ENCODE data around the gene EEF2K.

Gene EEF2K

GRCh38 chr16:22255335-22255734, 49.3 kb downstream of the EEF2K start:
- DNase-seq, result no peak

DNA sequence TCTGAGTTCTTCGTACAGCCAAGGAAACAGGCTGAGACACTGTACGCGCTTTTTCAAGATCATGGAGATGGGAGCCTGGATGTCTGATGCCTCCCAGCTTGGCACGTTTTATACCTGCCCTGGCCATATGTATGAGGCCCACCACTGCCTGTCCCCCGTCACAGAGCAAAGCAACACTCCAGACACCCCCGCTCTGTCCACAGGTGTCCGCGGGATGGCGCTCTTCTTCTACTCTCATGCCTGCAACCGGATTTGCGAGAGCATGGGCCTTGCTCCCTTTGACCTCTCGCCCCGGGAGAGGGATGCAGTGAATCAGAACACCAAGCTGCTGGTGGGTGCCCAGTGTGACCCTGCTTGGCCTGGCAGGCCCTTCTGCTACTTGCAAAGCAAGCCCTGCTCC, 51.4 kb downstream of the EEF2K start:
- DNase-seq, result no peak

- DNase-seq, result no peak
Observed at GRCh38 chr16:22260490-22260889, 54.4 kb downstream of the EEF2K start.

DNA sequence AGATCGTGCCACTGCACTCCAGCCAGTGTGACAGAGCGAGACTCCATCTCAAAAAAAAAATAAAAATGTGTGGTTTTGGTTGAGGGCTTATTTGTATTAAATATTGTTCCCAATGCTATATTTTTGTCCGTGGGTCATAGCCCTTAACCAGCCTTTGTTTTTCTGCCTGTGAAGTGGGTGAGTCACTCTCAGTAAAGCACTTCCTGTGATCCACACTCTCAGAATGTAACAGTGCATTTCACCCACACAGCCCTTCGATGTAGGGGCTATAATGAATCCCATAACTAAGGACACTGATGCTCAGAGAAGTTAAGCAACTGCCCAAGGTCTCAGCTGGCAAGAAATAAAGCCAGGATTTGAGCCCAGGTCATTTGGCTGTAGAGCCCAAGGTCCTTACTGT, 56.4 kb downstream of the EEF2K start:
- no peak for DNase-seq

DNA sequence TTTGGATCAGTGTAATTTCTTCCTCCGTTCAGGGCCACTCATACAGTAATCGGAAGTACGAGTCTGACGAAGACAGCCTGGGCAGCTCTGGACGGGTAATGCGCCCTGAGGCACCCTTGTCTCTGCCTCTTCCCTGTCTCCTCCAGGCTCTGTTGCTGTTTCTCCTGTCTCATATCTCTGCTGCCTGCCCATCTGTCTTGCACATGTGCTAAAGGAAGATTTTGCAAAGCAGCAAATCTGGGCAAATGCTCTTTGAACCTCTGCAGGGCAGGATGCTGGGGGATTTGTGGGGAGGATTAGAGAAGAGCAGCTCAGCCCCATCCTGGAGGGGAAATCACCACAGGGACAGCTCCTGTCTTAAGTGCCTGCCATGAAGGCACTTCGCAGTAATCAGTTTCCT, 58.7 kb downstream of the EEF2K start:
- no peak for DNase-seq

- no peak for DNase-seq
Observed at GRCh38 chr16:22265351-22265750, 59.3 kb downstream of the EEF2K start.

GRCh38 chr16:22266546-22266945, 60.5 kb downstream of the EEF2K start:
- DNase-seq, result no peak

- peak; percentile 18 for DNase-seq
Observed at GRCh38 chr16:22267764-22268163, 61.7 kb downstream of the EEF2K start.

DNA sequence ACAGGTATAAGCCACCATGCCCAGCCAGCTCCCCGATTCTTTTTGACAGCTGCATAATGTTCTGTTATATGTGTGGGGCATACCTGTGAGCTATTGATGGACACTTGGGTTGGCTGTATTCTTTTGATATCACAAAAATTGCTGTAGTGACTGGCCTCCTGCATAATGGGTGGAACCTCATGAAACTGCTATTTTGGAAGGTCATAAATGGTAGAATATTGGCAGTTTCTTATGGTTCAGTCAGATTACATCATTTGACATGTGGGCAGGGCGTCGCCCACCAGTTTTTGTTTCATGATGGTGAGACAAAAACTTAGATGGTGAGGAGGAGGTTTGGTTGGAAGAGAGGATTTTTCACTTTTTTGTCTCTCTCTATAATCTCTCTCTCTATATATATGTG, 64.4 kb downstream of the EEF2K start:
- DNase-seq, result no peak

GRCh38 chr16:22272870-22273650, 67.0 kb downstream of the EEF2K start:
- no peak for DNase-seq

GRCh38 chr16:22274916-22275315, 68.8 kb downstream of the EEF2K start:
- DNase-seq, result no peak

- DNase-seq, result peak; percentile 91
Observed at GRCh38 chr16:22278441-22279230, 72.6 kb downstream of the EEF2K start.

DNA sequence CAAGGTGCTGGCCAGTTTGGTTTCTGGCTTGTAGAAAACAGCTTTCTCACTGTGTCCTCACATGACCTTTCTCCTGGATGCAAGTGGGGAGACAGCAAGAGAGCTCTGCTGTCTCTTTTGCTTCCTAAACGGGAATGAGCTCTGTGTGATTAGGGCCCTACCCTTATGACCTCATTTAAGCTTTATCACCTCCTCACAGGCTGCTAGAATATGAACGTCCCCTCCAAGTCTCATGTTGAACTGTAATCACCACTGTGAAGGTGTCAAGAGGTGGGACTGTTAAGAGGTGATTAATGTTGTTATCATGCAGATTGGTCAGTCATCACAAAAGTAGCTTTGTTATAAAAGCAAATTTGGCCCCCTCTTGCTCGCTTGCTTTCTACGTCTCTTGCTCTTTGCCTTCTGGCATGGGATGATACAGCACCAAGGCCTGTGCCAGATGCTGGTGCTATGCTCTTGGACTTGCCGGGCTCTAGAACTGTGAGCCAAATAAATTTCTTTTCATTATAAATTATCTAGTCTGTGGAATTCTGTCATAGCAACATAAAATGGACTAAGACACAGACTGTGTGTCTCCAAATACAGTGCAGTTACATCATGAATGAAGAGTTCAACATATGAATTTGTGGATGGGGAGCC, 76.3 kb downstream of the EEF2K start:
- DNase-seq, result no peak

- DNase-seq, result no peak
Observed at GRCh38 chr16:22284637-22285036, 78.6 kb downstream of the EEF2K start.

- DNase-seq, result no peak
Observed at GRCh38 chr16:22285080-22285479, 79.0 kb downstream of the EEF2K start.

DNA sequence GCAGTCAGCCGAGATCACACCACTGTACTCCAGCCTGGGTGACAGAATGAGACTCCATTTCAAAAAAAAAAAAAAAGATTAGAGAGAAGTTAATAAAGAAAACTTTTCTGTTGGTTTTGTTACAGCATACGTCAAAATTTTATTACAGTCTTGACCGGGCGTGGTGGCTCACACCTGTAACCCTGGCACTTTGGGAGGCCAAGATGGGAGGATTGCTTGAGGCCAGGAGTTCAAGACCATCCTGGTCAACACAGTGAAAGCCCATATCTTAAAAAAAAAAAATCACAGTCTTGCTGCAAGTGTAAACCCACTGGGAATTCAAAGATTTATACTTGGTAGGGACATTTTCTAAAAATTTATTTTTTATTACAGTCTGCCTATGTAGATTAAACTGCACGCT, 84.9 kb downstream of the EEF2K start:
- DNase-seq, result no peak

DNA sequence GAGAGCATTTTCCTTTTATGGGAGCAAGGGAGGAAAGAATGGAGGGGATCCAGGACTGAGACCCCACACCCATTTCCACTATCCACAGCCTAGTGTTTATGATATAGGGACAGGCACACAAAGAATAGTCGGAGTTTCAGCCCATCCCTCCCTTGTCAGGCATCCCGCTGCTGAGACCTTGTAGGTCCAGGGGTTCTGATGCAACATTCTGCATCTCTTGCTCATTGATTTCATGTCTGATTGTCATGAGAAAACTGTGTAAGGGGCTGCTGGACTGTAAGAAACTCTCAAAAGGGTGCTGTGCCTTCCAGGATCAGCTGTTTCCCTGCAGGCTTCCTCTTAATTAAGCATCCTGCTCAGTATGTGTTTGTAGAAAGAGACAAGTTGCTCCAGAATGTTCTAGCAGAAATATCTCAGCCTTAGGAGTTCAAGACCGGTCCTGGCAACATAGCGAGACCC, 85.8 kb downstream of the EEF2K start:
- no peak for DNase-seq

DNA sequence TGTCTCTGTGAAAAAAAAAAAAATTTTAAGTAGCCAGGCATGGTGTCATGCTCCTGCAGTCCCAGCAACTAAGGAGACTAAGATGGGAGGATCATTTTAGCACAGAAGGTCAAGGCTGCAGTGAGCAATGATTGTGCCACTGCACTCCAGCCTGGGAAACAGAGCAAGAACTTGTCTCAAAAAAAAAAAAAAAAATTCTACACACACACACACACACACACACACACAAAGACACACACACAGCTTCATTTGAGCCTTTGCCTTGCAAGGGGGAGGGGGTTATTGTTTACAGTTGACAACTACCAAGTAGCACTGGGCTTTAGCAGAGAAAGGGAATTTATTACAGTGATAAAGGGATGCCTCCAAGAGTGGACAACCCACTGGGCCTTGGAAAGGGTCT, 86.2 kb downstream of the EEF2K start:
- no peak for DNase-seq

- no peak for DNase-seq
Observed at GRCh38 chr16:22293137-22294106, 87.3 kb downstream of the EEF2K start.

DNA sequence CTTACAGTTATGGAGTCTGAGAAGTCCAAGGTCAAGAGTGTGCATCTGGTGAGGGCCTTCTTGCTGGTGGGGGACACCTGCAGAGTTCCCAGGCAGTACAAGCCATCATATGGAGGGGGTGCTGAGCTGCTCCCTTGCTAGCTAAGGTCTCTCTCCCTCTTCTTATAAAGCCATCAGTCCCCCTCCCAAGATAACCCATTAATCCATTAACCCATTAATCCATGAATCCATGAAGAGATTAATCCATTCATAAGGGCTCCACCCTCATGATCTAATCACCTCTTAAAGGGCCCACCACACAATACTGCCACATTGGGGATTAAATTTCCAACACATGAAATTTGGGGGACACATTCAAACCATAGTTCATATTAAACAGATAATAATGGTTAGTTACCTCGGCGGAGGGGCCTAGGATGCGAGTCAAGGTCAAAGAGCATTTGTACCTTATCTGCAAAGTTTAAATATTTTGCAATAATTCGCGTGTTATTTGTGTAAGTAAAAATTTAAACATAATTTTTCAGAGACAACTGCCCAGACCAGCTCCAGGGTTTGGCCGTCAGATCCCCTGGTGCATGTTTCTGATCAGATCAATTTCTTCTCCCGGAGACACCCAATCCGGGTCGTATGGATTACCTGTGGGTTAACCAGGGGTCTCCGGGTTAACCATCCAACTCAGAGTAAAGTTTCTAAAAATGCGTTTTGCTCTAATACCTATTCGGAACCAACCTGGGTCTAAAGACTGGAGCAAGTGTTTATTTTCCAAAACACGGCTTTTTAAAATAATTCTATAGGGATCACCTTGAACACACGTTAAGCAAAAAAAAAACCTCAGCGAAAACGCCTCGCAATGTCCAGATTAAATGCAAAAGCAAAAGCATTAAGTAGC, 90.4 kb downstream of the EEF2K start:
- no peak for DNase-seq

DNA sequence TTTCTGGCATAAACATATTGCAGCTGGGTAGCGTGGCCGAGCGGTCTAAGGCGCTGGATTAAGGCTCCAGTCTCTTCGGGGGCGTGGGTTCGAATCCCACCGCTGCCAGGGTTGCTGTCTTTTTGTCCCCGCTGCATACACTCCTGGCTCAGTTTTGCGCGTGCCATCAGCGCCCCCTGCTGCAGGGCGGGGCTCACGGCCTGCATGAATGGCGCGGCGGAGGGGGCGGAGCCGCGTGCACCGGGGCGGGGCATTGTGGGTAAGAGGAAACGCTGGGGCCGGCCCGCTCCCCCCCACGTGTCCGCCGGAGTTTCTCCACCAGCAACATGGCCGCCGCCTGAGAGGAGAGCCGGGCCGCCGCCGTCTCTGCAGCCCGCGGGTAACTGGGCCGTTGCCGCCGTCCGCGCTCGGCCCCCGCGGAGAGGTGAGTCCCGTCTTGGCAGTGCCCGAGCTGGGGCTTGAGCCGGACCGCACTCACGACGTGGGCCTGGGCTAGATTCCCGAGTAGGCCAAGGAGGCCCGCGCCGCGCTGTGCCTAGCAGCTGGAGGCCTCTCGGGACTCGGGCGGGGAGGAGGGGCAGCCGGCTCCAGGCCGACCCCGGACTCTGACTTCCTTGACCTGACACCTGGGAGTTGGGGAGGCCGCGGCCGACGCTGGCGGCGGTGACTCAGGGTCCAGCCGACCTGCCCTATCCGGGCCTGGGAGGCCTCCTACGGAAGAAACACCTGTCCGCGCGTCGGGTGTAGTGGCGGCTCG, 91.2 kb downstream of the EEF2K start, which contains the start of gene POLR3E:
Gene POLR3E, plus strand, starts transcription at position 296 of the 757 bp plus-strand sequence. CDS start 5,560 bp downstream, outside the sequence.
- DNase-seq, result peak; percentile 90
